Astrocyte of the spinal cord (primary cell): ENCODE measurements around the gene MXRA5.
"Not testable (repeated sequence)": the region's sequence is repeated elsewhere in the genome, so short reads cannot be mapped to it uniquely, and the experiment has no call there.

Experiments
- DNase-seq: peaks from one replicate; pipeline ENCODE4 v3.0.0; 2011; ENCODE audit warnings: low read depth, low spot score
- H3K4me3 ChIP-seq: 2 replicates; pipeline ENCODE4 v1.5.1; 2011; ENCODE audit warnings: low read depth, mild to moderate bottlenecking, low read length, moderate library complexity
- in situ Hi-C: cut with HindIII; loops from 2 replicates; pipeline ENCODE4 v1.10.0; 2017; ENCODE audit warnings: low sequenced_read_pairs
- TF ChIP-seq, protein P1 (sequence below): IDR thresholded peaks from 2 replicates; pipeline ENCODE4 v1.5.1; 2012; ENCODE audit warnings: low read depth, mild to moderate bottlenecking, low read length, inconsistent platforms

MXRA5 gene

DNA sequence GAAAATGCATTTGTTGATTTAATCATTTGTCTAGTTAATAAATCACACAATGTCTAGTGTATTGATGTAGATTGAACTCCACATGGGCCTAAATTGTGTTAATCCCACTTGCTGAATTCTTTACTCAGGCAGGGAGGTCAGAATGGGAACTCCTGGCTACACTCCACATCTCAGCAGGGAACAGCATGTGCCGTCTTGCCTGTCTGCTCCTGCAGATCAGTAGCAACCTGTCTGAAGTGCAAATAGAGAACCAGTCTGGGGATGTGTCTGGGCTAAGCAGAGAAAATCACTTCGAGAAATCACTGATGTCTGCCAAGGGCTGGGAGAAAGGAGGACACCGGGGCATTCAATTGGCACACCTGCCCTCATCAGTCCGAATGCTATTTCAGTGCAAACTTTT is 16.5 kb upstream of the MXRA5 start:
- TF ChIP-seq, protein P1, sequence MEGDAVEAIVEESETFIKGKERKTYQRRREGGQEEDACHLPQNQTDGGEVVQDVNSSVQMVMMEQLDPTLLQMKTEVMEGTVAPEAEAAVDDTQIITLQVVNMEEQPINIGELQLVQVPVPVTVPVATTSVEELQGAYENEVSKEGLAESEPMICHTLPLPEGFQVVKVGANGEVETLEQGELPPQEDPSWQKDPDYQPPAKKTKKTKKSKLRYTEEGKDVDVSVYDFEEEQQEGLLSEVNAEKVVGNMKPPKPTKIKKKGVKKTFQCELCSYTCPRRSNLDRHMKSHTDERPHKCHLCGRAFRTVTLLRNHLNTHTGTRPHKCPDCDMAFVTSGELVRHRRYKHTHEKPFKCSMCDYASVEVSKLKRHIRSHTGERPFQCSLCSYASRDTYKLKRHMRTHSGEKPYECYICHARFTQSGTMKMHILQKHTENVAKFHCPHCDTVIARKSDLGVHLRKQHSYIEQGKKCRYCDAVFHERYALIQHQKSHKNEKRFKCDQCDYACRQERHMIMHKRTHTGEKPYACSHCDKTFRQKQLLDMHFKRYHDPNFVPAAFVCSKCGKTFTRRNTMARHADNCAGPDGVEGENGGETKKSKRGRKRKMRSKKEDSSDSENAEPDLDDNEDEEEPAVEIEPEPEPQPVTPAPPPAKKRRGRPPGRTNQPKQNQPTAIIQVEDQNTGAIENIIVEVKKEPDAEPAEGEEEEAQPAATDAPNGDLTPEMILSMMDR: no peak
- DNase-seq: no peak
- no peak overlapping the region for H3K4me3 ChIP-seq
- in situ Hi-C loops: no loop called here

DNA sequence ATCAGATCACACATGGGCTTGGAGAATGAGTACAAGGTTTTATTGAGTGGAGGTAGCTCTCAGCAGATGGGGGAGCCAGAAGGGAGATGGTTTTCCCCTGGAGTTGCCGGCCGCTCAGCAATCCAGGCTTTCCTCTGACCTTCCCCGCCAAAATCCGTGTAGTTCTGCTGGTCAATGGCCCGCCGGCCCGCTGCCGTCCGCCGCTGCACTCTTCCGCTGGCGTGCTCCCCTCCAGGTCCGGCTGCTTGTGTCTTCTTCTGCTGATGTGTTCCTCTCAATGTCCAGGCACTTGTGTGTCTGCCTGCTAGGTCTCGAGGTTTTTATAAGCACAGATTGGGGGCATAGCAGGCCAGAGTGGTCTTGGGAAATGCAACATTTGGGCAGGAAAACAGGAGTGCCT is 14.4 kb upstream of the MXRA5 start:
- in situ Hi-C loops: no loop called here
- no peak for DNase-seq
- no peak overlapping the region for H3K4me3 ChIP-seq
- TF ChIP-seq, protein P1: no peak

GRCh38 chrX:3352741-3353140 is 6.3 kb upstream of the MXRA5 start:
- in situ Hi-C loops, H3K4me3 ChIP-seq, DNase-seq: not testable (repeated sequence)

DNA sequence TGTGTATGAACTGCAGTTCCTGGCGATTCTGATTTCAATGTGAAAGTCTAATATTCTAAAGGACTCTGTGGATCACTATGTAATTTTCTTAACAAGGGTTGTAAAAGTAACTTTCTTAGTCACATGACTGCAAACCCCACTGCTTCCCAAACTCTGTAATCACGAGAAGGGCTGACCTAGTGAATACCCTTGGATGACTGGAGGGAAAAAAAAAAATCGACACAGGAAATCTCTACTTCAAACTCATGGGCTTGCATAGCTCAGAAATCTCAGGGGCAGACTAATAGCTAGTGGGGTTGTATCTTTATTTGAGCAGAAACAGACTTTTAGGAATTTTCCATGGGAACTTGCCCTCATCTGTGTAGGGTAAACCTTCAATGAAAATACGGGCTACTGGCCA is 4.8 kb upstream of the MXRA5 start:
- in situ Hi-C loops: no loop called here
- TF ChIP-seq, protein P1: no peak
- DNase-seq: no peak
- no peak overlapping the region for H3K4me3 ChIP-seq

- TF ChIP-seq, protein P1: no peak
- H3K4me3 ChIP-seq: no peak overlapping the region
- no peak for DNase-seq
- in situ Hi-C loops: no loop called here
Measured at GRCh38 chrX:3348191-3348590, 1.7 kb upstream of the MXRA5 start.

- in situ Hi-C loops: no loop called here
- TF ChIP-seq, protein P1: no peak
- peak overlapping the region; percentile 59 for H3K4me3 ChIP-seq
- peak; percentile 57 for DNase-seq
Measured at GRCh38 chrX:3345281-3346191, 916 bp downstream of the MXRA5 start.

DNA sequence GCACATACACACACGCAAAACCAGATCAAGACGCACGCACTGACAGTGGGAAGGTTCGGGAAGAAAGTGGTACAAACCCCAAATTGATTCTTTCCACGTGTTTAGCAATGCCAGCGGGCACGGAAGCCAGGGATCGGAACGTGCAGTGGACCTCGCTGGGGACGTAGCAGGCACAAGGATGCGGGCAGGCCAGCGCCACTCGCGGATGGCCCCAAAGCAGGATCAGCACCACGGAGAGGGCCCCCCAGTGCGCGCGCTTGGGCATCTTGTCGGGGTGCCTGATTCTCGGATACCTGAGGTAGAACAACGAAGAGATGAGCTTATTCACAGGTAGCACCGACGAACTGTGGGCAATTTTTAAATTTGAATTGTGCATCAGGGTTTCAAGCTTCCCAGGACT is 2.9 kb downstream of the MXRA5 start:
- DNase-seq, in situ Hi-C loops, H3K4me3 ChIP-seq: not testable (repeated sequence)
